ENCODE results near the gene MOGAT3.
"Not testable (repeated sequence)": the region's sequence is repeated elsewhere in the genome, so short reads cannot be mapped to it uniquely, and the experiment has no call there.

Gene MOGAT3

DNA sequence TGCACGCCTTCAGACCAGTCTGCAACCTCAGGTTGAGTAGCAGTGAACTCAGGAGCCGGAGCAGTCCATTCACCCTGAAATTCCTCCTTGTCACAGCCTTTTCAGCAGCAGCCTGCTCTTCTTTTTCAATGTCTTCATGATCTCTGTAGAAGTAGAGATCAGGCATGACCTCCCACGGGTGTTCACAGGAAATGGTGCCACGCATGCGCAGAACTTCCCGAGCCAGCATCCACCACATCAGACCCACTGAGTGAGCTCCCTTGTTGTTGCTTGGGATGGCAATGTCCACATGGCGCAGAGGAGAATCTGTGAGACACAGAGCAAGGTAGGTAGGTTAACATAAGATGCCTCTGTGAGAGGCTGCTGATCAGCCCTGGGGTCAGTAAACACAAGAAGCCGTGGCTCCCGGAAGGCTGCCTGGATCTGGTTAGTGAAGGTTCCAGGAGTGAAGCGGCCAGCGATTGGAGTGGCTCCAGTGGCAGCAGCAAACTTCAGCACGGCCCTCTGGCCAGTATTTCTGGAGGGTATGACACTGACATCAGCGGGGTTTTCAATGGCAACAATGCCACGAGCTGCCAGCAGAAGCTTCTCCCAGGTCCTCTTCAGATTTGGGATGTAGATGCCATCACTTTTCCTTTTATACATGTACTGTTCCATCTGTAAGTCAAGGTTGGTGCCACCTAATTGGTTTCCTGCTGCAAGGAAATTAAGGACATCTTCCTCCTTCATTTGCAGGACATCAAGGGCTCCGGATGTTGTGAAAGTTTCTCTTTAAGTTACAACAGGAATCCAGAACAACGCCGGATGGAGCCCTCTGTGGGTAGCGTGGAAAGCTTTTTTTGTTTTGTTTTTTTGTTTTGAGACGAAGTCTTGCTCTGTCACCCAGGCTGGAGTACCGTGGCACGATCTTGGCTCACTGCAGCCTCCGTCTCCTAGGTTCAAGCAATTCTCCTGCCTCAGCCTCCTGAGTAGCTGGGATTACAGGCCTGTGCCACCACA is 3.2 kb upstream of the MOGAT3 start:
- peak; percentile 56 for DNase-seq (ENCODE audit: low spot score)

DNA sequence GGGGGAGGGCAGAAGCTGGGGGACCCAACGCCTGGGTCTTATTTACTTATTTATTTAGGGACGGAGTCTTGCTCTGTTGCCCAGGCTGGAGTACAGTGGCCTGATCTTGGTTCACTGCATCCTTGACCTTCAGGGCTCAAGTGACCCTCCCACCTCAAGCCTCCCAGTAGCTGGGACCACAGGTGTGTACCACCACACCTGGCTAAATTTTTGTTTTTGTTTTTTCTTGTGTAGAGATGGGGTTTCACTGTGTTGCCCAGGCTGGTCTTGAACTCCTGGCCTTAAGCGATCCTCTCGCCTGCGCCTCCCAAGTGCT is 1.7 kb upstream of the MOGAT3 start:
- DNase-seq (ENCODE audit: low spot score) = no peak

DNA sequence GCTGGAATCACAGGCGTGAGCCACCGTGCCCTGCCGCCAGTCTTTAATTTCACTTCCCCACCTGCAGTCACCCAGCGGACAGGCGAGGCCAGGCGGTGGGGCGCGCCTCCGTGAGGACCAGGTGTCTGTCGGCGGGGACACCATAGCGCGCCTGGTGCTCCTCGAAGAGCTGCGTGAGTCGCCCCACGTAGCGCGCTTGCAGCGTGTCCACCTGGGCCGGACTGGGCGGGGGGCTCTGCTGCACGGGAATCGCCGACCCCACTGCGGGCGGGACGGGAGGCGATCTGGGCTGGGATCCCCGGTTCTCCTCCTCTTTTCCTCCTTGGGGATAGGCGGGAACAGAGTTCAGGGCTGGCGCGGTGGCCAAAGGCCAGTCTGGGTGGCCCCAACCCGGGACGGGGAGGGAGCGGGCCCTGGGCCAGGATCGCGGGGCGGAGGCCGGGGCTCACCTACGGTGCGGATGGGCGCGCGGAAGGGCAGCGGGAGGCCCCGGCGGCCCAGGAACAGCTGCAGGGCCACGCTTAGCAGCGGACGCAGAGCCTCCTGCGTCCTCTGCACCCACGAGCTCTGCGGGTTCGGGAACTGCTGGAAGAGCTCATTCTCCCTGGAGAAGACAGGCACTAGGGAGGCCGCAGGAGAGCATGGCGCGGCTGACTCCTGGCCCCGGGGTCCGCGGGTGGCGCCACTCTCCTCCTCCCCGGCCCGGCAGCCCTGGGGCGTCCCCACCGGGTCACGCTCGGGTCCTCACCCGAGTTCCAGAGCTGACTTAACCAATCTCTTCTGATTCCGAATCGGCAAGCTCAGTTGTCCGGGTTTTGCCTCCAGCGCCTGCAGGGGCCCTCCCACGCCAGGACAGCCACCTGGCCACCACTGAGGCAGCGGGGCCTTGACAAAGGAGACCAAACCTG is 1.1 kb upstream of the MOGAT3 start:
- peak; percentile 40 for DNase-seq (ENCODE audit: low spot score)

DNA sequence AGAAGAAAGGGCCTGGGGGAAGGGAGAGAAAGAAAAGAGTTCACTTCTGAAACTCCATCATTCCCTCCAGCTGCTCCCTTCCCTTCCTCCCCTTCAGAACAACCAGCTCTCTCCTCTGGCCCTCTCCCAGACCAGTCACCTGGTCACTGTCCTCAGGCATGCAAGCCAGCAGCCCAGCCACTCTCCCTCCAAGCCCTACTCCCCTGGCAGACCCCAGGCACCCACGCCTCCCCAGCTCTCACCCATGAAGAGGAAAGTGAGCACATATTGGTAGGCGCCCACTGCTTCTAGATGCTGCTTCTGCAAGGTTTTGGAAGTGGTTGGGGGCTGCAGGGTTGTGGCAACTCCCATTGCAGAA is 353 bp downstream of the MOGAT3 start:
- no peak for DNase-seq (ENCODE audit: low spot score)

DNA sequence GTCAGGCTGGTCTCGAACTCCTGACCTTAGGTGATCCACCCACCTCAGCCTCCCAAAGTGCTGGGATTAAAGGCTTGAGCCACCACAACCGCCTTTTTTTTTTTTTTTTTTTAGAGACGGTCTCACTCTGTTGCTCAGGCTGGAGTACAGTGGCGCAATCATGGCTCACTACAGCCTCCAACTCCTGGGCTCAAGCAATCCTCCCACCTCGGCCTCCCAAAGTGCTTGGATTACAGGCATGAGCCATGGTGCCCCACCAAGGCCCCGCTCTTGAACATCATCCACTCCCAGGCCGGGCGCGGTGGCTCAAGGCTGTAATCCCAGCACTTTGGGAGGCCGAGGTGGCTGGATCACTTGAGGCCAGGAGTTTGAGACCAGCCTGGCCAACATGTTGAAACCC is 1.3 kb downstream of the MOGAT3 start:
- not testable (repeated sequence) for DNase-seq (ENCODE audit: low spot score)

DNA sequence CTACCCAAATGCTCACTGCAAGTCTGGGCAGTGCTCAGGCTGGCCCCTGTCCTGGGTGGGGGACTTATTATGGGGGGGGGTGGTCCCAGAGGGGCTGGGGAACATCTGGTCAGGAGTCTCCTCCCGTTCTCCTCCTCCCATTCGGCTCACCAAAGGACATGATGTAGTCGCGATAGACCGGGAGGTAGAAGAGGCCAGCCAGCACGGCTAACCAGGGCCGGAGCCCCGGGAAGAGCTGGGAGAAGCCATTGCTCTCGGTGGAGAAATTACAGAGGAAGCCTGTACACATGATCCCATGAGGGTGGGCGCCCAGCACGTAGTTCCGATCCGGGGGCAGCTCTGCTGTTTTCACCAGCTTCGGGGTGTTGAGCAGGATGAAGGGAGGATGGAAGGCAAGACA is 2.4 kb downstream of the MOGAT3 start:
- no peak for DNase-seq (ENCODE audit: low spot score)

DNA sequence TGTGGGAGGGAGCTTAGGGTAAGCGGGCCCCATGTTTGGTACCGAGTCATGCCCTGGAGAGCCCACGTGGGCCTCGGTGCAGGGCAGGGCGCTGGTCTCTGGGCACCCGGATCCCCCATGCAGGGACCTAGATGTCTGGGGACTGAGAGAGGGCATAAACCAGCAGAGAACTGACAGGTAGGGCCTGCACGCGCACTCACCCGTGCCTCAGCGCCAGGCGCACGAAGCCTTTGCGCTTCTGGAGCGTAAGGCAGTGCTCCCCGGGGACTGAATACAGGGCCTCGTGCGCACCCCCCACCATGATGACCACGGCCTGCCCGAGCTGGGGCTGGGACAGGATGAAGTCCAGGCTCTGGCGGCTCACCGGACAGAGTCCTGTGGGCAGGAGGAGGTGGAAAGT is 2.8 kb downstream of the MOGAT3 start:
- DNase-seq (ENCODE audit: low spot score) = no peak

DNA sequence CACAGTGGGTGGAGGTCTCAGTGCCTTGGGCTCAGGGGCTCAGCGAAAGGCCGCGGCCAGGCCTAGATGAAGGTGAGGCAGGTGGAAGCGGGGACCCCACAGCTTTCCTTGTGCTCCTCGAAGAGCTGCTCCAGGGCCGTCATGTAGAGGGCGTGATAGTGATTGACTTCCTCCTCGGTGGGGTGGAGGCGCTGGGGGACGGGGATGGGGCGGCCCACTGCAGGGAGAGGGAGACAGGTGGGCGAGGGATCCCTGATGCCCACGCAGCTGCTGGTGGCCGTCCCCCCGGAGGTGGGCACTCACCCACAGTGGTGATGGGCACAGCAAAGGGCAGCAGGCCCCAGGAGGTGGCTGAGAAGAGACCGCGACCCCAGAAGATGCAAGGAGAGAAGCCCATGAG is 5.0 kb downstream of the MOGAT3 start:
- no peak for DNase-seq (ENCODE audit: low spot score)

DNA sequence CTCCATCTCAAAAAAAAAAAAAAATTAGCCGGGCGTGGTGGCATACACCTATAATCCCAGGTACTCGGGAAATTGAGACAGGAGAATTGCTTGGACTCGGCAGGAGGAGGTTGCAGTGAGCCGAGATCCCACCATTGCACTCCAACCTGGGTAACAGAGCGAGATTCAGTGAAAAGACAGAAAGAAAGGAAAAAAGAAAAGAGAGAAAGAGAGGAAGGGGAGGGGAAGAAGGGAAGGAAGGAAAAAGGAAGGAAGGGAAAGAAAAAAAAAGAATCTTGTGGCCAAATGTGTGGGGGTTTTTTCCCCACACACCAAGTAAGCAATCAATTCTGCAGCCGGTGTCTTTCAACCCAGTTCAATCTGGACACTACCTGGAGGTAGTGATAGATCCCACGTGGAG is 11.7 kb downstream of the MOGAT3 start:
- no peak for DNase-seq (ENCODE audit: low spot score)

DNA sequence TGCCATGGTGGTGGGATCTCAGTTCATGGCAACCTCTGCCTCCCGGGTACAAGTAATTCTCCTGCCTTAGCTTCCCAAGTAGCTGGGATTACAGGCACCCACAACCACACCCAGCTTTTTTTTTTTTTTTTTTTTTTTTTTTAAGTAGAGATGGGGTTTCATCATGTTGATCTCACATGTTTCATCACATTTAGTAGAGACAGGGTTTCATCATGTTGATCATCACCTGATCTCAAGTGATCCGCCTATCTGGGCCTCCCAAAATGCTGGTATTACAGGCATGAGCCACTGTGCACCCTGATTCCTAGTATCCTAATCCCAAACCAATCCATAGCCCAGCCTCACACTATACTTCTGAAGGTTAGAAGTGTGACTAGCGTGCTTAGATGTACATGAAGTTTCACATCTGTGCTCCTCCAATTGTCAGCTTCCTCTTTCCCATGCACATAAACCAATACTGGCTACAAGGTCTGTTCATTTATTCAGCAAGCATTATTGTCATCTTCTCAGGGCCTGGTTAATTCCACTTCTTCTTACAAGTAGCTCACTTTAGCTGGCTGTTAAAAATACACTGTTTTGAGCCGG is 13.9 kb downstream of the MOGAT3 start:
- no peak for DNase-seq (ENCODE audit: low spot score)

DNA sequence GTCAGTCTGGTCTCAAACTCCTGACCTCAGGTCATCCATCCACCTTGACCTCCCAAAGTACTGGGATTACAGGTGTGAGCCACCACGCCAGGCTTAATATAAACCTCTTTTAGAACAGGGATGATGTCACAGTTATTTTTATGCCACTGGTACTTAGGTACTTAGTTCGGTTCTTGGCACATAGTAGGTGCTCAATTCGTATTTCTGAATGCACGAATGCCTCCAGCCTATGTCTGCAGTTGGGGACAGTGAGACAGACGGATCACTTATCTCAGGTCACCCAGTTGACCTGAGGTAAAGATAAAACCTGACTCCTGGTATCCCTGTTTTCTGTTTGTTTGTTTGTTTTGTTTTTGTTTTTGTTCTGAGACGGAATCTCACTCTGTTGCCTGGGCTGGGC is 14.6 kb downstream of the MOGAT3 start:
- no peak for DNase-seq (ENCODE audit: low spot score)

DNA sequence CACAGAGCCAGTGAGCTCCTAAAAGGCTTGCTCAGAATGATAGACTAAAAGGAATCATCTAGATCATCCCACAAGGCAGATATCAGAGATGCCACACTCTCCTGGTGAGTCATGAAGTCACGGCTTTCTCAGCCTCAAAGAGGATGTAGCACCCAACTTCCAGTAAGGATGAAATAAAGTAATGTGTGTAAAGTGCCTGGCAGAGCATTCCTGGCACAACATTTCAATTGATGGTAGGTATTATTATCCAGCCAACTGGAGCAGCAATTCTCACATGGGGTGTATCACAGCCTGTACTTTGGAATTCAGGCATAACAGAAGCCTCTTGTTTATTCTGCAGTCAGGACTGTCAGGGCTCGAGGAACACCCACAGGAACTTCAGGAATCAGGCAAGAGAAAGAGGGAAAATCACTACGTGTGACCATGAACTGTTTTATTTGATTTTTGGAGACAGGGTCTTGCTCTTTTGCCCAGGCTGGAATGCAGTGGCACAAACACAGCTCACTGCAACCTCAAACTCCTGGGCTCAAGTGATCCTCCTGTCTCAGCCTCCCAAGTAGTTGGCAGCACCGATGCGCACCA is 15.5 kb downstream of the MOGAT3 start:
- peak; percentile 37 for DNase-seq (ENCODE audit: low spot score)

DNA sequence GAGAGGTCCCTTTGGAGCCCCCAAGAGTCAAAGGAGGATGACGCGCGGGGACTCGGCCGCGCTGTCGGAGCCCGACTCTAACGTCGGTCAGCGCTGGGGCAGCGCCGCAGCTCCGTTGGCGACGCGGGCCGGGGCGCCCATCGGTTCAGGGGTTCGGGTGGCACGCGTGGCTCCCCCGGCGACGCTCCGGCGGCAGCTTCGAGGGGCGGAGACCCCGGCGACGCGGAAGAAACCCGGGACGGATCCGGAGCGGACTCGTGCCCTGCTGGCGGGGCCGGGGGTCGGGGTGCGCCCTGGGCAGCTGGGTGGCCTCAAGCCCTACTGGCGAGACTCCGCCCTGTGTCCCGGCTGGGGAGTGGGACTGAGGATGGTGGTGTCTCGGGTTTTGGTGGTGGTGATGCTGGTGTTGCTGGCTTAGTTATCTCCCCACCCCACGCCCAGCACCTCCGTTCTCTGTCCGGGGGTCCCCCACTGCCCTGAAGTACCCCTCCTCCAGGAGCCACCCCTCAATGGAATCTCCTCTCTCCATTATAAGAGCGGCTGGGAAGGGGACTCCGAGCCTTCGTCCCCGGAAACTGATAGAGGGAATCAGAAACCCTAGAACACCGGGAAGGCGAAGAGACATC is 20.6 kb downstream of the MOGAT3 start, which contains the start of gene NAT16:
TSS of gene NAT16 (minus strand) at position 164 of the 626 bp plus-strand sequence. CDS start 5,486 bp downstream, outside the sequence.
- DNase-seq (ENCODE audit: low spot score) = no peak

DNA sequence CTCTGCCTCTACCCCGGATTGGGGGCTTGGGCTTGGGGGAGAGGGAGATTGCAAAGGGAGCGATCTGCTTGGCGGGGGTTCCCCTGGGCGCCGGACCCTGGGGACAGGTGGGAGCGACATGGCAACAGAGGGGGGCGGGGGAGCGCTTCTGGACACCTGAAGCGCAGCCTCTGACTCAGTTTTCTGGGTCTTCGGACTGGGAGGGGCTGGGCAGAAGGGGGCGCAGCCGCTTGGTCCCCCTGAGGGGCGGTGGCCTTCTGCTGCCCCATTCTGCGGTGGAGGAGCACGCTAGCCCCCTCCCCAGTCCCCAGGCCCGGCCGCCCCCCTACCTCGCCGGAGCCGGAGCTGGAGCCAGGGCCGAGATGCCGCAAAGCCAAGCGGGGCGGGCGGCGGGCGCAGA is 21.1 kb downstream of the MOGAT3 start:
- no peak for DNase-seq (ENCODE audit: low spot score)

DNA sequence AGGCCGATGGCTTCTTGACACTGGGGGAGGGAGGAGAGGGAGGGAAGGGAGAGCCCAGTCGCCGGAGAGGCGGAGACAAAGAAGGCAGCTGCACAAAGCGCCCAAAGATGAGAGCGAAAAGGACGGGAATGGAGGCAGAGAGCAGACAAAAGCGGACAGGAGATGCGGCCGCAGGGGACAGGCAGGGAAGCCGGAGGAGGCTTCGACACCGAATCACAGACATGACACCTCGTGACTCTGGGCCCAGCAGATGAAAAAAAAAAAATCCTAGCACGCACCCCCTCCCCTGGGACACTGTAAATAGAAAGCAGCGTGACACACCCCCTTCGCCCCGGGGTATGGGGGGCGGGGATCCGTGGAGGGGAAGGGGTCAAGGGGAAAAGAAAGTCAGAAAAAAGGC is 21.7 kb downstream of the MOGAT3 start:
- no peak for DNase-seq (ENCODE audit: low spot score)

DNA sequence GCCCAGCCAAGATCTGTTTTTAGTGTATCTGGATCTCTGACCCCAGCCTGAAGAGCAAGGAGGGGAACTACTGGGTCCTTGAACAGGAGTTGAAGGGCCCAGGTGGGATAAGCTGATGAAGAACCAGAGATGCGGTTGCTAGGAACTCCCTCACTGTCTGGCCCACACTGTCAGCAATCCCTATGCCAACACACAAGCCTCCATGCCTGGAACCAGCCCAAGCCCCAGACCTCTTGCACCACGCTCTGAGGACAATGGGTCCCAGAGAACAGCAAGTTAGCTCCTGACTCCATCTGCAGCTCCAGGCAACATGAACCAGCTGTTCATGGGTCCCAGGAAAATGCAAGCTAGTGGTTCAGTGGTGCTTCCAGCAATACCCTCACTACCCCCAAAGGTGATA is 23.2 kb downstream of the MOGAT3 start:
- no peak for DNase-seq (ENCODE audit: low spot score)

DNA sequence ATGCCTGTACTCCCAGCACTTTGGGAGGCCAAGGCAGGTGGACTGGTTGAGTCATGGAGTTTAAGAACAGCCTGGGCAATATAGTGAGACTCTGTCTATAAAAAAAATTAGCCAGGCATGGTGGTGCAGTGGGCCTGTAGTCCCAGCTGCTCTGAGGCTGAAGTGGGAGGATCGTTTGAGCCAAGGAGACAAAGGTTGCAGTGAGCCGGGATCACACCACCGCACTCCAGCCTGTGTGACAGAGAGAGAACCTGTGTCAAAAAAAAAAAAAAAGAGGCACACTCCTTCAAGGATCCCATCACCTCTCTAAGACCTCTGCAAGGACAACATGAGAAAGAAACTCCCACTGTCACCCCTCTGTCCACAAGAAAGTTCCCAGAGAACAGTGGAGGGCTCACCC is 25.2 kb downstream of the MOGAT3 start:
- DNase-seq (ENCODE audit: low spot score) = no peak

DNA sequence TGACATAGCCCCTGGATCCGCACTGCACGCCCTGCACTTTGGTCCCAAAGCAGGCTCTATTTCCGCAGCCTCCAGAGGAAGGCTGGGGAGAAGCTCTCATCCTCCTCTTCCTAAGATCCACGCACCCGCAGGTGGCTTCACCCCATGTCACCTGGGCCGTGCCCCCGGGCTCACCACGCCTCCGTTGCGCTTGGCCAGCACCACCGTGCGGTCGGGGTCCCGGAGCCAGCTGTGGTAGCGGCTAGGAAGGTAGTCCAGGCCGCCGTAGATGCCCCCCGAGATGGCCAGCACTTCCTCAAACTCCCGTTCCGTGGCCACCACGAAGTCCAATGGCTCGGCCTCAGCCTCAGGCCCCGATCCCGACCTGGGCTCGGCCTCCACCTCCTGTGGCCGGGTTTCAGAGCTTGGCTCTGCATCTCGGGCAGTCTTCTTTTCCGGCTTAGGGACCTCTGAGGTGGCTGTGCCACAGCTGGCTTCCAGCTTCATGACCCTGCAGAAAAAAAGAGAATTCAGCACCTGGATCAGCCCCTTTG is 26.4 kb downstream of the MOGAT3 start:
- DNase-seq (ENCODE audit: low spot score) = no peak

DNA sequence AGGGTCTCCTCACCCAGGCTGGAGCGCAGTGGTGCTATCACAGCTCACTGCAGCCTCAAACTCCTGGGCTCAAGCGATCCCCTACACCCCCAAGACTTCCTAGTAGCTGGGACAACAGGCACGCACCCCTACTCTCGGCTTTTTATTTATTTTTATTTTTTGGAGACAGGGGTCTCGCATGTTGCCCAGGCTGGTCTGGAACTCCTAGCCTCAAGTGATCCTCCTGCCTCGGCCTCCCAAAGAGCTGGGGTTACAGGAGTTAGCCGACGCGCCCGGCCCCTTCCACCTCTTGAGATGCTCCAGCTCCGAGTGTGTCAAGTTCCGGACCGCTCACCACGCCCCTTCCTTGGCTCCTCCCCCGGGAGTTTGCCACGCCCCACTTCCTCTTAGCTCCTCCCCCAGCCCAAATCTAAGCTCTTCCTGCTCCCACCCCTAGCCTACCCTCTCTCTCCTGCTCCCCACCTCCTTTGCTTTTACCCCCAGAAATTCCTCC is 27.0 kb downstream of the MOGAT3 start:
- DNase-seq (ENCODE audit: low spot score) = peak; percentile 78

DNA sequence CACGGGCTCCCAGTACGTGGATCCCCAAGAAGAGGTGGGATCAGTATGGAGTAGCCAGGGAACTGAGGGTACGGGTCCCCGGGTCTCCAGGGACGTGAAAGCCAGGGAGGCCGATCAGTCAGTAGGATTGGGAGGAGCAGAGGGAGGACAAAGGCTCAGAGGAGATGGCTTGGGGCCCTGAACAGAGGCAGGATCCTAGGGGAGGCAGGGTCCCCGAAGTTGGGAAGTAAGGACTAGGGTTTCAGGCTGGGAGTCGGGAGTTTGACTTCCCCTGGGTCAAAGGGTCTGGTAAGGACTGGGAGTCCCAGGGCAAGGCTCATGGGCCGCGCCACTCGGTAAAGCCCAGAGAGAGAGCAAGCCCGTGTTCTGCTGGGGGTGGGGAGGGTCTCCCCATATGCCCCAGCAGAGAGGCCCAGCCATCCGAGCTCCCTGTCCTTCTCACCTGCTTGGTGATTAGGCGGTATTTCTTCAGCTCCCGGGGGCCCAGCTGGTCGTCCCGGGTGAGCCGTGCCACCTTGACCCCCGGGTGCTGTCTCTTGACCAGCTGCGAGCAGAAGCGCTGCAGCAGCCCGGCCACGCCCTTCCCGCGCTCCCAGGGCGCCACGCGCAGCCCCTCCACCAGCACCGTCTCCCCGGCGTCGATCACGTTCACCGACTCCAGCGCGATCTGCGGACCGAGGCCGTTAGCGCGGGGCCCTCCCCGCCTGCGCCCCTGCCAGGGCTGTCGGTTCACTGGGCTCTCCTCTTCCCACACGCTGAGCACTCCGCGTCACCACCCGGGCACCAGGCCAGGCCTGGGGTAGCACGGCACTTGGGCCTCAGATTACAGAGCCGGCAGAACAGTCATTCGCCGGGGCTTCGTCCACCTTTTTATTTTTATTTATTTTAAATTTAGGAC is 27.7 kb downstream of the MOGAT3 start:
- peak; percentile 75 for DNase-seq (ENCODE audit: low spot score)

Measured in GM03348 (cell line).